Mesendoderm (in vitro differentiated cells): ENCODE measurements around the gene HRH2.

Experiments
- DNase-seq: peaks from one replicate; pipeline ENCODE4 v3.0.0; 2013
- H2AK5ac ChIP-seq: 2 replicates; pipeline ENCODE4 v1.6.1; 2013; ENCODE audit warnings: low read length, inconsistent platforms
- H2BK120ac ChIP-seq: 2 replicates; pipeline ENCODE4 v1.6.1; 2013; ENCODE audit warnings: low read depth, mild to moderate bottlenecking, low read length, moderate library complexity, mixed read lengths
- H2BK15ac ChIP-seq: replicated peaks from 2 replicates; pipeline ENCODE4 v1.6.1; 2013; ENCODE audit warnings: low read depth, mild to moderate bottlenecking, moderate library complexity
- H2BK5ac ChIP-seq: 2 replicates; pipeline ENCODE4 v1.6.1; 2013; ENCODE audit warnings: low read length, inconsistent platforms
- H3K18ac ChIP-seq: 2 replicates; pipeline ENCODE4 v1.6.1; 2013; ENCODE audit warnings: mild to moderate bottlenecking, low read length, mixed read lengths
- H3K23ac ChIP-seq: one replicate; pipeline ENCODE4 v1.6.1; 2013; ENCODE audit warnings: low read length
- H3K27ac ChIP-seq: 2 replicates; pipeline ENCODE4 v1.5.1; 2013; ENCODE audit warnings: low read depth, mild to moderate bottlenecking, inconsistent platforms, low read length, moderate library complexity
- H3K27me3 ChIP-seq: 2 replicates; pipeline ENCODE4 v1.6.1; 2013; ENCODE audit warnings: low read length, control low read depth, mild to moderate bottlenecking, inconsistent platforms; ENCODE audit not compliant: insufficient read depth, poor library complexity
- H3K36me3 ChIP-seq: 2 replicates; pipeline ENCODE4 v1.6.1; 2013; ENCODE audit warnings: low read length, inconsistent platforms; ENCODE audit not compliant: control insufficient read depth, insufficient read depth
- H3K4ac ChIP-seq: one replicate; pipeline ENCODE4 v1.6.1; 2013; ENCODE audit warnings: low read depth, mild to moderate bottlenecking, low read length, moderate library complexity
- H3K4me1 ChIP-seq: 2 replicates; pipeline ENCODE4 v1.6.1; 2013; ENCODE audit warnings: low read depth, low read length, inconsistent platforms; ENCODE audit not compliant: control insufficient read depth
- H3K4me2 ChIP-seq: 2 replicates; pipeline ENCODE4 v1.6.1; 2013; ENCODE audit warnings: low read length
- H3K4me3 ChIP-seq: 2 replicates; pipeline ENCODE4 v1.5.1; 2013; ENCODE audit warnings: mild to moderate bottlenecking, low read length
- H3K56ac ChIP-seq: one replicate; pipeline ENCODE4 v1.6.1; 2013; ENCODE audit warnings: low read length
- H3K79me1 ChIP-seq: 2 replicates; pipeline ENCODE4 v1.6.1; 2013; ENCODE audit warnings: low read length, inconsistent platforms
- H3K79me2 ChIP-seq: 2 replicates; pipeline ENCODE4 v1.6.1; 2013; ENCODE audit warnings: mild to moderate bottlenecking, low read length; ENCODE audit not compliant: control insufficient read depth, insufficient read depth
- H3K9ac ChIP-seq: 2 replicates; pipeline ENCODE4 v1.6.1; 2013; ENCODE audit warnings: low read length, inconsistent platforms
- H4K5ac ChIP-seq: one replicate; pipeline ENCODE4 v1.6.1; 2013; ENCODE audit warnings: low read length
- H4K8ac ChIP-seq: one replicate; pipeline ENCODE4 v1.6.1; 2013; ENCODE audit warnings: low read depth, mild to moderate bottlenecking, control low read depth, low read length, moderate library complexity
- WGBS: extraction: QIAGEN DNeasy Blood & Tissue Kit; methylation state at CpG from one replicate; pipeline ENCODE4 v1.1.7; 2013; ENCODE audit warnings: low lambda C conversion rate, missing lambda C conversion rate; ENCODE audit not compliant: insufficient coverage; ENCODE audit errors: extremely low coverage; 5-methylcytosine and 5-hydroxymethylcytosine counted together

Gene HRH2

DNA sequence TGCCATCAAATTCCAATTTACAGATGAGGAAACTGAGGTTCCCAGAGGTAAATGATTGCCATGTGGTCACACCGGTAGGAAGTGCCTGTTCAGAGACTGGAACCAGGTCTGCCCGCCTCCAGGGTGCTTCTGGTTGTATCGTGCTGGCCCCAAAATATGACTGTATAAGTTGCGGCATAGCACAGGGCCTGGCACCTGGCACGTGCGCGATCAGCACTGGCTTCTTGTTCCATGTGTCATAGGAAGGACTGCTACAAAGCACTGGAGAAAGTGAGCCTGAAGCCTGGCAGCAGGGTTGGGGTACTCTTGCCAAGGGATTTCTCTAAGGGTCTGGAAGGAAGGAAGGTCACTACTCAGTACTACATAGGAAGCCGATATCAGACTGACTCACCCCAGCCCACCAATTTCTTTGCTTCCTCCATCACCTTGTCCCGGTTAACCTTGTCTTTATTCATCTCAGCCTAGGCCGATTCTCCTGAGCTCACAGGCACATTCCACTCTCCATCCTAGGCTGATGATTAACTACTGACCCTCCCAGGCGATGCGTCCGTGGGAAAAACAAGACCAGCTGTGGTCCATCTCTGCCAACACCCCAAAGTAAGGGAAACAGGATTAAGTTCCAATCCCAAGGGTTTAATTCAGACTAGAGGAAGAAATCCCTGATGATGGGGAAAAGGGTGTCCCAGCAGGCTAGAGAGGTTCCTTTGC lies 1.8 kb downstream of the HRH2 start:
- Histone ChIP-seq H3K4me2 (no peak overlapping the region), H3K36me3 (no peaks in the 10 kb centered on the region), H3K79me2 (no peaks in the 10 kb centered on the region), H3K23ac (peak overlapping the region; percentile 18), H4K8ac (no peak overlapping the region), H3K18ac (no peak overlapping the region), H3K27ac (no peak overlapping the region), H3K79me1 (no peaks in the 10 kb centered on the region), H3K4me3 (no peak overlapping the region), H3K9ac (no peak overlapping the region), H3K4ac (no peak overlapping the region), H2BK120ac (no peak overlapping the region), H4K5ac (no peak overlapping the region), H3K4me1 (no peaks in the 10 kb centered on the region), H2BK15ac (no peak overlapping the region), H3K27me3 (no peaks in the 10 kb centered on the region), H3K56ac (no peak overlapping the region), H2BK5ac (no peak overlapping the region), H2AK5ac (no peak overlapping the region)
- WGBS, result no CpG with 5 or more reads among the region's 13 CpGs
- no peak for DNase-seq

DNA sequence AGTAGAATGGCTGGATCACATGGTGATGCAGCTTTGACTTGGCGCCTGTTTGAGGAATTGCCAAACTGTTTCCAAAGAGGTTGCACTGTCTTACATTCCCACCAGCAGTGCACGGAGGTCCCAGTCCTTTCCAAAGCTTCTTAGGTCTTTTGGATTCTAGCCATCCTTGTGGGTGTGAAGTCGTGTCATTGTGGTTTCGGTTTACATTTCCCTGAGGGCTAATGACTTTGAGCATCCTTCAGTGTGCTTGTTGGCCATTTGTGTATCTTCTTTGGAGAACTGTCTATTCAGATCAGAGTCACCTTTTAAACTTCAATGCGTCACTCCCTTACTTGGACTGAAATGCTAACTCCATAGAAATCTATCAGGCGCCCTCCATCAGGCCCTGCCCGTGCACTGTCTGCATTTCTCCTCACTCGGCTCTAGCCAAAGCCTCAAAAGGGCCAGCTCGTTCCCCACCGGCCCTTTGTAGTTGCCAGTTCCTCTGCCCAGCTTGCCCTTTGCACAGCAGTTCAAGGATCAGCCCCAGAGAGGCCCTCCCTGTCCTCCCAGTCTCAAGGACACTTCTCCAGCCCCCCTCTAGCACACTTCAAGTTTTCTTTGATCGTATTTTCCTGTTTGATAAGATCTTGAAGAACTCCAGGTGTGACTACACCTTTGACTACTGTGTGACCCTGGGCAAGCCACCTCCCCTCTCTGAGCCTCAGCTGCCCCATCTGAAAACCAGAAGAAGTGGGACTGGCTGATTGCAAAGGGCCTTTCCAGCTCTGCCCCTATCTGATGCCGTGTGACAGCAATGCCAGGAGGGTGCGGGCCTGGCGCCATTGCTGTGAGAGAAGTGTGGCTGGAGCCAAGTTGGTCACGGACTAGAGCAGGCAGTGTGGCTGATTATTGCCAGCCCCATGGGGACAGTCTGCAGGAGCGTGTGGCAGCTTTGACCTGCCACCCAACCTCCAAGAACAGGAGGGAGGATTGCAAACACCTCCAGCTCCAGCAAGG lies 5.6 kb downstream of the HRH2 start:
- no peaks in the 10 kb centered on the region for H3K27me3 ChIP-seq
- H3K4me2 ChIP-seq, result no peak overlapping the region
- no peak overlapping the region for H2BK15ac ChIP-seq
- peak; percentile 13 for DNase-seq
- no peak overlapping the region for H3K56ac ChIP-seq
- peak overlapping the region; percentile 66 for H3K23ac ChIP-seq
- no peak overlapping the region for H4K8ac ChIP-seq
- no peak overlapping the region for H3K27ac ChIP-seq
- H2BK120ac ChIP-seq, result no peak overlapping the region
- no peaks in the 10 kb centered on the region for H3K4me1 ChIP-seq
- no peaks in the 10 kb centered on the region for H3K79me2 ChIP-seq
- H3K79me1 ChIP-seq, result no peaks in the 10 kb centered on the region
- H3K9ac ChIP-seq, result no peak overlapping the region
- no CpG with 5 or more reads among the region's 16 CpGs for WGBS
- no peak overlapping the region for H4K5ac ChIP-seq
- H2AK5ac ChIP-seq, result no peak overlapping the region
- no peaks in the 10 kb centered on the region for H3K36me3 ChIP-seq
- no peak overlapping the region for H3K18ac ChIP-seq
- H2BK5ac ChIP-seq, result no peak overlapping the region
- H3K4ac ChIP-seq, result no peak overlapping the region
- H3K4me3 ChIP-seq, result no peak overlapping the region

DNA sequence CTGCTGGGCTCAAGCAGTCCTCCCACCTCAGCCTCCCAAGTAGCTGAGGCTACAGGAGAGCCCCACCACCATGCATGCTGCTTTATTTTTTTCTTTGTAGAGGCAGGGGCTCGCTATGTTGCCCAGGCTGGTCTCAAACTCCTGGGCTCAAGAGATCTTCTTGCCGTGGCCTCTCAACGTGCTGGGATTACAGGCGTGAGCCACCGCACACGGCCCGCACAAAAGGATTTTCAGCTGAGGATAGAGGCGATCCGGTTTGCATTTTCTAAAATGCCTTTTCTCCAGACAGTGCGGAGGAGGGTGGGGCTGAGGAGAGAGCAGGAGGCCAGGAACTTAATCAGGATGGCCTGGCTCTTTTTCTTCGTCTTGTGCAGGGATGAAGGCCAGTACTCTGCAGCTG lies 6.9 kb downstream of the HRH2 start:
- no peak overlapping the region for H3K9ac ChIP-seq
- H3K18ac ChIP-seq, result no peak overlapping the region
- H4K8ac ChIP-seq, result no peak overlapping the region
- no peak overlapping the region for H3K4ac ChIP-seq
- H2AK5ac ChIP-seq, result no peak overlapping the region
- no peak overlapping the region for H3K23ac ChIP-seq
- H3K36me3 ChIP-seq, result no peaks in the 10 kb centered on the region
- no peaks in the 10 kb centered on the region for H3K4me1 ChIP-seq
- H3K27ac ChIP-seq, result no peak overlapping the region
- no peak overlapping the region for H3K4me3 ChIP-seq
- no peaks in the 10 kb centered on the region for H3K27me3 ChIP-seq
- H4K5ac ChIP-seq, result no peak overlapping the region
- no peak overlapping the region for H2BK120ac ChIP-seq
- no peaks in the 10 kb centered on the region for H3K79me1 ChIP-seq
- no peak for DNase-seq
- H3K79me2 ChIP-seq, result no peaks in the 10 kb centered on the region
- no CpG with 5 or more reads among the region's 11 CpGs for WGBS
- H2BK15ac ChIP-seq, result no peak overlapping the region
- no peak overlapping the region for H3K56ac ChIP-seq
- H2BK5ac ChIP-seq, result no peak overlapping the region
- H3K4me2 ChIP-seq, result no peak overlapping the region

DNA sequence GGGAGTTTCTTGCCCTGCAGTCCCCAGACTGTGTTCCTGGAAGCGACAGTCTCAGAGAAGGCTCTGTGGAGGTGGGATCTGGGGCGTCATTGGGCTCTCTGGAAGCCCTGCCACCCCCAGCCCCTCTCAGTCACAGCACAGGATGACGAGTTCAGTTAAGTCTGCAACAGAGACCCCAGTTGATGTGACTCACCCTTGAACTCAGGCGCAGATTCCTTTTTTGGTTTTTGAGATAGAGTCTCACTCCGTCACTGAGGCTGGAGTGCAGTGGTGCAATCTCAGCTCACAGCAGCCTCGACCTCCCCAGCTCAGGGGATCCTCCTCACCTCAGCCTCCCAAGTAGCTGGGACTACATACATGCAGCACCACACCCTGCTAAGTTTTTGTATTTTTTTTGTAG lies 8.3 kb downstream of the HRH2 start:
- no peak overlapping the region for H3K56ac ChIP-seq
- H3K4ac ChIP-seq, result no peak overlapping the region
- H3K27me3 ChIP-seq, result no peaks in the 10 kb centered on the region
- H4K8ac ChIP-seq, result no peak overlapping the region
- DNase-seq, result no peak
- no CpG with 5 or more reads among the region's 6 CpGs for WGBS
- H3K23ac ChIP-seq, result no peak overlapping the region
- no peak overlapping the region for H2AK5ac ChIP-seq
- no peak overlapping the region for H3K18ac ChIP-seq
- H4K5ac ChIP-seq, result no peak overlapping the region
- H3K79me2 ChIP-seq, result no peaks in the 10 kb centered on the region
- H3K27ac ChIP-seq, result no peak overlapping the region
- H3K4me3 ChIP-seq, result no peak overlapping the region
- H3K9ac ChIP-seq, result no peak overlapping the region
- H2BK15ac ChIP-seq, result no peak overlapping the region
- H3K36me3 ChIP-seq, result no peaks in the 10 kb centered on the region
- H3K4me1 ChIP-seq, result no peaks in the 10 kb centered on the region
- no peak overlapping the region for H3K4me2 ChIP-seq
- H3K79me1 ChIP-seq, result no peaks in the 10 kb centered on the region
- no peak overlapping the region for H2BK5ac ChIP-seq
- H2BK120ac ChIP-seq, result no peak overlapping the region

DNA sequence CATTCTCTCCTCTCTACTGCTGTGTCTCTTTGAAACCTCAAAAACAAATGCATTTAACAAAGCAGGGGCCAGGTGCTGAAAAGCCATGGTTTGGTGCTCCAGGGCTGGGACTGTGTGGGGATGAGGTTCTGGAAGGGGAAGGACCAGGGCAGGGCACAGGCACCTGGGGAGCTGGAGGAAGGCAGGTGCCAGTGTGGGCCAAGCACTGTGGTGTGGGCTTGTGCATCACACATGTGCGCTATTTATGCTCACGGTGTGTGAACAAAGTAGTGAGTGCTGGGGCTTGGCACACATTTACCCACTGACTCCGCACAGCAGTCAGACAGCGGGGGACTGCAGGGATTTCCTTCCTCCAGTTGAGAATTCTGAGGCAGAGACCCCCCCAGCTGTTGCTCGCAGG lies 10.1 kb downstream of the HRH2 start:
- Histone ChIP-seq H3K27ac (no peak overlapping the region), H3K56ac (no peak overlapping the region), H3K4ac (no peak overlapping the region), H4K5ac (no peak overlapping the region), H3K23ac (no peak overlapping the region), H3K9ac (no peak overlapping the region), H3K79me2 (no peaks in the 10 kb centered on the region), H2BK15ac (no peak overlapping the region), H2AK5ac (no peak overlapping the region), H3K27me3 (no peaks in the 10 kb centered on the region), H3K18ac (no peak overlapping the region), H2BK5ac (no peak overlapping the region), H3K4me3 (no peak overlapping the region), H3K36me3 (no peaks in the 10 kb centered on the region), H3K79me1 (no peaks in the 10 kb centered on the region), H3K4me2 (no peak overlapping the region), H2BK120ac (no peak overlapping the region), H3K4me1 (no peaks in the 10 kb centered on the region), H4K8ac (no peak overlapping the region)
- DNase-seq, result no peak
- no CpG with 5 or more reads among the region's 5 CpGs for WGBS
